Dendritic cell treated with granulocyte-macrophage colony-stimulating factor and Interleukin-4, amounts not matched to agents 40 ng/mL and 50 ng/mL, for 4 days (primary cell): ENCODE data around the gene ADARB1.

Experiments
- H3K27ac Mint-ChIP-seq: one replicate; pipeline ENCODE4 v1.8.0; 2022; ENCODE audit warnings: mild to moderate bottlenecking, mixed read lengths
- H3K27me3 Mint-ChIP-seq: one replicate; pipeline ENCODE4 v1.8.0; 2022; ENCODE audit warnings: mild to moderate bottlenecking, mixed read lengths
- H3K36me3 Mint-ChIP-seq: one replicate; pipeline ENCODE4 v1.8.0; 2022; ENCODE audit warnings: low read depth, mixed read lengths
- H3K4me1 Mint-ChIP-seq: one replicate; pipeline ENCODE4 v1.8.0; 2022; ENCODE audit warnings: low read depth, mixed read lengths
- H3K4me3 Mint-ChIP-seq: one replicate; pipeline ENCODE4 v1.8.0; 2022; ENCODE audit warnings: mild to moderate bottlenecking, moderate library complexity, mixed read lengths
- H3K9me3 Mint-ChIP-seq: one replicate; pipeline ENCODE4 v1.8.0; 2022; ENCODE audit warnings: mixed read lengths
- intact Hi-C: fragments of 100-400 bp; cut with micrococcal nuclease; formaldehyde crosslinking; loops from one replicate; pipeline ENCODE4 v1.15.0; 2022

ADARB1 gene

DNA sequence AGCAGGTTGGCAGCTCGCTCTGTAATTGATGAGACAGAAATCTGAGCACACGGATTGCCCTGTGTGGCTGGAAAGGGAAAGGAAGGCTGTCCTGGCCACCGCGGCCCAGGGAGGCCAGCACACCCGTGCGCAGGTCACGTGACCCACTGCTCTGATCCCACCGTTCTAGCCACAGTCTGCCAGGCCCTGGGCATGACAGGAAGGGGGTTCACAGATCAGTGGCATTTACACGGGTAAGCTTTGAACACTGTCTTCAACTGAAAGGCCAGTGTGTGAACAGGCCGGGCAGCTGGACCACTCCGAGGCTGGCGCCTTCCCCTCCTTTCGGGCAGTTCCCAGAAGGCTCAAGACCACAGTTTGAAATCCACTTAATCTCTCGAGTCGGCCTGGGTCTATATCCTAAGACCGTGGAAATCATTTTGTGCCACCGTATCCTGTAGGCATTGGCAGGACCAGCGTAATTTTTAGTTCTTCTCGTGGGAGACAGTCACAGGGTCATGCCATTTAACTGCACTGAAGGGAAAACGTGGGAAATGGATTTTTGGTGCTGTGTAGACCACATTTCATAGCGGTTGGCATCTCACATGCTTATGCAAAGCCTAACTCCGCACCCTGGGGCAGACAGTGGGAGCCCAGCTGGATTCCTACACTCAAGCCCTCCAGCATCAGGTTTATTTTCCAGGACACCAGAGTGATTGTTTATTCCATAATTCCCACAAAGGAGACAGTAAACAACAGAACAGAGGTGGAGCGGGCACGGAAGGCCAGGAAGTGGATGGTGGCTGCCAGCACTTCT lies 3.1 kb upstream of the ADARB1 start:
- peaks cover 21% of the 10 kb centered on the region for H3K4me1 Mint-ChIP-seq
- H3K36me3 Mint-ChIP-seq = no peaks in the 10 kb centered on the region
- no peaks in the 10 kb centered on the region for H3K9me3 Mint-ChIP-seq
- no peak overlapping the region for H3K27ac Mint-ChIP-seq
- no peak overlapping the region for H3K4me3 Mint-ChIP-seq
- H3K27me3 Mint-ChIP-seq = peaks cover 23% of the 10 kb centered on the region
- intact Hi-C loops = no loop called here

DNA sequence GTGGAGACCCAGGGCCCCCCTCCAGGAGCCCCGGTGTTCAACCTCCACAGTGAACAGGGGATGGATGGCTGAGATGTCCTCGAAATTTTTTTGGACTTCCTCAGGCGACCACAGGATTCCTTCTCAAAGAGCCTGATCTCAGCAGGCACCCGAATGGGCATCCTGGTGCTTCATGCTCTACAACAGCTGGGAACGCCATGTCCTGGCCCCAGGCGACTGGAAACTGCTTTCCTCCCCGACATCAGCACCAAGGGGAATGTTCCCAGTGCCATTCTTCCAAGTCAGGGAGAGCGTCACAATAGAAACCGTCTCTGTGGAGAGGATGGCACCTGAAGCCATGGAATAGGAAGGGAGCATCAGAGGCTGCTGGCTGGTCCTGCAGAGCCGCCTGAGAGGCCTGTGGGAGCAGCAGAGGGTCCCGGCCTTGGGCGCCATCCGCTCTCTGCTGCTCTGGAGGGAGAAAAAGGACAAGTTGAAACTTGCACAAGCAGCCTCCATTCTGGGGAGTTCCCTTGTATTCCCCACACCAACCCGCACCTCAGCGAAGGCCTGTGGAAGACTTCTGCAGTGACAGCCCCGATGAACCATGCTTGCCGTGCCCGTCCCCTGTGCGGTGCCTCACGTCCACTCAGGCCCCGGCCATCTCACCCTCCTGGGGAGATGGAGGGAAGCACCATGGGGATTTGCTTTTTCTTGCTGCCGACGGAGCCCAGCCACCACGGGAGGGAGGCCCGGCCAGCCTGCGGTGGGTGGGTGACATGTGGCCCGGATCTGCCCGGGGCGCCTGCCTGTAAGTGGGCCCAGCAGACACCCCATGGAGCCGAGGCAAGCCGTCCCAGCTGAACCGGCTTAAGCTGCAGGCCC lies 2.3 kb upstream of the ADARB1 start:
- no peaks in the 10 kb centered on the region for H3K9me3 Mint-ChIP-seq
- no peak overlapping the region for H3K4me3 Mint-ChIP-seq
- peaks cover 24% of the 10 kb centered on the region for H3K27me3 Mint-ChIP-seq

DNA sequence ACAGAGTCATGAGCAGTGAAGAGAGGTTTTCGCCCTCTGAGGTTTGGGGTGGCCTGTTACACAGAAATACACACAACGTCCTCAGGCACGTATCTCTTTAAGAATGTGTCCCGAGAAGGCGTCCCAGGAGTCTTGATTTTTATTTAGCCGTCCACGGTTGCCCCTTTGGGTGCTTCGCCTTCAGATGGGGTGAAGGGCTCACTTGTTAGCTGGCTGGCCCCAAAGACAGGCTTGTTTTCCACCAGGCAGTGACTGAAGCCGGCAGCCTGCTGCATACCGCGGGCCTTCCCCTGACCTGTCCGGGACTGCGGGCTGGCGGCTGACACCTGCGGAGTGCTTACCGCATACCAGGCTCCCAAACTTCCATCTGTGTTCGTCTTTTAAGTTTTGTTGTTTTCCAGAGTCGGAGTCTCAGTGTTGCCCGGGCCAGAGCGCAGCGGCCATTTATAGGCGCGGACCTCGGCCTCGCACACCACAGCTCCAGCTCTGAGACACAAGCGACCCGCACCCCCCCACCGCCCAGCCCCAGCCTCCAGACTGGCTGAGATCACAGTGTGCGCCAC lies 1.6 kb upstream of the ADARB1 start:
- H3K4me3 Mint-ChIP-seq = no peak overlapping the region
- H3K27me3 Mint-ChIP-seq = peaks cover 21% of the 10 kb centered on the region
- H3K4me1 Mint-ChIP-seq = peaks cover 23% of the 10 kb centered on the region
- no peaks in the 10 kb centered on the region for H3K9me3 Mint-ChIP-seq
- intact Hi-C loops = no loop called here
- no peaks in the 10 kb centered on the region for H3K36me3 Mint-ChIP-seq
- H3K27ac Mint-ChIP-seq = no peak overlapping the region

More for the DNA sequence above, 2.3 kb upstream of the ADARB1 start:
- H3K4me1 Mint-ChIP-seq = peaks cover 23% of the 10 kb centered on the region
- intact Hi-C loops = no loop called here
- H3K27ac Mint-ChIP-seq = no peak overlapping the region
- no peaks in the 10 kb centered on the region for H3K36me3 Mint-ChIP-seq

DNA sequence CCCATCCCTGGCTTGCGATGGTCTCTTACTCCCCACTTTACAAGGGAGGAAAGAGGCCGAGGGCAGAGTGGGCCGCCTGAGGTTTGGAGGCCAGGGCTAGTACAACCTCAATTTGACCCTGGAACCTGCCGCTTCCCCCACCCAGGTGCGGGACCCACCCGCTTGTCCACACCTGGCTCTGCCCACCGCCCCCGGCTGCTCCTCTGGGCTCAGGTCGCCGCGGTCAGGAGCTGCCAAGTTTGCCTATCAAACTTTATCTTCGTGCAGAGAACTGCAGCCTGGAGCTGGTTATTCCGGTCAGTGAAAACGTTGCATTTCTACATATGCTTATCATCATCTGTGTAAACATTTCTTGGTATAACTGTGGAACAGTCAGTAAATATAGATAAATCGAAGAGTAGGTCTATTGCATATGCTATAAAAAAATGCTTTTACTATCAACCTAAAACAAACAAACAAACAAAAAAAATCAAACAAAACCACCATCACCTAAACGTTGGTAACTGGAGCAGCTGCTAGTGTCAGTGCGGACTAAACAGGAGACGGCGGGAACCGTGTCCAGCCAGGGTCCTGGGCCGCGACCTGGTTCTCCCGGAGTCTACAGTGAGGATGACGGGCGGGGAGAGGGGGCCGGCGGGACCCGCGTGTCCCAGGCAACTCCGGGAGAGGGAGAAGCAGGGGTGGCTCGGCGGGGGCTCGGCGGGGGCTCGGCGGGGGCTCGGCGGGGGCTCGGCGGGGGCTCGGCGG lies 906 bp upstream of the ADARB1 start:
- H3K9me3 Mint-ChIP-seq = no peaks in the 10 kb centered on the region
- peak overlapping the region; percentile 5 for H3K27ac Mint-ChIP-seq
- H3K4me1 Mint-ChIP-seq = peaks cover 28% of the 10 kb centered on the region
- intact Hi-C loops = no loop called here
- no peaks in the 10 kb centered on the region for H3K36me3 Mint-ChIP-seq
- H3K27me3 Mint-ChIP-seq = peaks cover 26% of the 10 kb centered on the region
- peak overlapping the region; percentile 80 for H3K4me3 Mint-ChIP-seq

DNA sequence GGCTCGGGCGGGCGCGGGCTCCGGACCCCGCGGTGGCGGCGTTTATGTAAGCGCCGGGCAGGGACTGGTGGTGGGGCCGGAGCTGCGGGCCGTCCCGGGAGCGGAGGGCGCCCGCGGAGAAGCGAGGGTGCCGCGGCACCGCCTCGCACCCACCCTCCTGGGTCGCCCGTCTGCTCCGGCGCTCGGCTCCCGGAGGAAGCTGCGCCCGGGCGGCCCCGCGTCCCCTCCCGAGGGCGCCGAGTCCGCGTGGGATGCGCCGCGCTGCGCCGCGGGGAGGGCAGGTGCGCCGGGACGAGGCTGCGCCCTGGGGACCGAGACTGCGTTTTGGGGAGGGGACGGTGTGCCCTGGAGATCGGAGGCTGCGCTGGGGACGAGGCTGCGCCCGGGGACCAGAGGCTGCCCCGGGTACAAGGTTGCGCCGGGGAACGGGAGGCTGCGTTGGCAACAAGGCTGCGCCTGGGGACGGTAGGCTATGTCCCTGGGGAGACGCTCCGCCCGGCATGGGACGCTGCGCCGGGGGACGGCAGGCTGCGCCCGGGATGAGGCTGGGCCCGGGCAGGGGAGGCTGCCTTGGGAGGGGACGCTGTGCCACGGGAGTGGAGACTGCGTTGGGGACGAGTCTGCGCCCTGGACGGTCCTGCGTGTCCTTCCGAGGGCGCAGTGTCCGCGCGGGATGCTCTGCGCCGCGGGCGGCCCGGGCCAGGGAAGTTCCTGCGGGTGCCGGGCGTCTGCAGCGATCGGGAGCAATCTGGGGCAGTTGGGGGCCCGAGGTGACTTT lies 627 bp downstream of the ADARB1 start:
- Mint-ChIP-seq H3K27ac (no peak overlapping the region), H3K27me3 (peaks cover 28% of the 10 kb centered on the region), H3K4me3 (peak overlapping the region; percentile 77), H3K4me1 (peaks cover 43% of the 10 kb centered on the region), H3K36me3 (no peaks in the 10 kb centered on the region), H3K9me3 (no peaks in the 10 kb centered on the region)
- intact Hi-C loops = no loop called here

DNA sequence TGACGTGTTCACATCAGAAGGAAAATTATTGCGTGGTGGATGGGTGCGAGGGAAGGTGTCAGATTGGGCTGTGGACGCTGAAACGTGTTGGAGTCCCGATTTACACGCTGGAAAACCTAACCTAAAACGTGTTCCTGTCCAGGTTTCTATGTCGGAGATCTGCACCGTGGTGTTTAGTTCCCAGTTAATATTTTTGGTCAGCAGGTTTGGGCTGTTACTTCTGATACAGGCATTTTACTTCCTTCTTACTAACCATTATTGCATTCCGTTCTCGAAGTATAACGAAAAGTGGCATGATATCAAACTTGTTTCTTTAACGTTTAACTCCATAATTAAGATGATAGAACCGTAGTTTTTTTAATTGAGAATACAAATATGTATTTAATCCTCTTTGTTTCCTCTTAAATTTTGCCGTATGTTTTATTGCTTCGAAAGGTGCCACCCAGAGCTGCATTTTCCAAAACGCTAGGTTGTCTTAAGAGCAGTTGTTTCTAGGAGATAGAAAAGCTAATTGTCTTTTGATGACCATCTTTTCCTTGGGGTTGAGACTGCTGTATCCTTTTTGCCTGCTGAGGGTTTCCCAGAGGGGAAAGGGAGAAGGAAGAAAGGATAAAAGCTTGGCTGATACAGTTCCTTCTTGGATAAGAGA lies 1.3 kb downstream of the ADARB1 start:
- H3K36me3 Mint-ChIP-seq = no peaks in the 10 kb centered on the region
- H3K4me3 Mint-ChIP-seq = peak overlapping the region; percentile 77
- H3K27ac Mint-ChIP-seq = no peak overlapping the region
- H3K9me3 Mint-ChIP-seq = no peaks in the 10 kb centered on the region
- intact Hi-C loops = no loop called here
- H3K27me3 Mint-ChIP-seq = peaks cover 28% of the 10 kb centered on the region
- H3K4me1 Mint-ChIP-seq = peaks cover 43% of the 10 kb centered on the region

DNA sequence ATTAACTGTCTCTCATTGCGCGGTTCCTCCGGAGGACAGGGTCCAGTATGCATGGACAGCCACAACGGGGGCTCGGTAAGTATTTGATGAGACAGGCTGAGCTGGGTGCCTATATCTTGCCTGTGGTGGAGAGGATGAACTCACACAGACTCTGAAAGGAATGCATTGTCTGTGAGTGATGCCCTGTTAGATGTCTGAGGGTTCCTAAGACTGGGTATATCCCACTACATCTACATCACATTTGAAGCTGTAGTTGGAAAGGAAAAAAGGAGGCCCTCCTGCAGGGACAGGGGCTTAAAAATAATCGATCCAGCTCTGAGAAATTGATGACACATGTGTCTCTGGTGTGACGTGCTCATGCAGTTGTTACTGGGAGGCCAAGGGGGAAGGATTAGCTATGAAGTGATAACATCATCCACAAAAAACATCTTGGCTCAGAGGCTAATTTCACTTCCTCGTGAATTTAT lies 1.9 kb downstream of the ADARB1 start:
- intact Hi-C loops = no loop called here
- Mint-ChIP-seq H3K36me3 (no peaks in the 10 kb centered on the region), H3K4me1 (peaks cover 43% of the 10 kb centered on the region), H3K27ac (no peak overlapping the region), H3K4me3 (no peak overlapping the region), H3K27me3 (peaks cover 28% of the 10 kb centered on the region), H3K9me3 (no peaks in the 10 kb centered on the region)

DNA sequence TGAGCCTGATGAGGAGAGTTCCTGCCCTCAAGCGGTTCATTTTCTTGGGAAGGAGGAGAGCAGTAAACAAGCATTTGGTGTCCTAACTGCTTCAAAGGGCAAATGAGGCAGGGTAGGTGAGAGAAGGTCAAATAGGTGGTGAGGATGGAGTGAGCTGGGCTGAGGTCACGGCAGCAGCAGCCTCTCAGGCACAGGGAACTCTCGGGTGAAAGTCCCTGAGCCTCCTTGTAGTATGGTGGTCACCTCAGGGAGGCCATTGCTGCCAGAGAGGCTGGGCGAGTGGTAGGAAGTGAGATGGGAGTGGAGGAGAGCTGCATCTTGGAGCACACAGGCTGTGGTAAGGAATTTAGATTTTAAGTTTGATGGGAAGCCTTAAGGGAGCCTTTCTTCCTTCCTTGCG lies 4.0 kb downstream of the ADARB1 start:
- Mint-ChIP-seq H3K4me3 (no peak overlapping the region), H3K4me1 (peaks cover 39% of the 10 kb centered on the region), H3K36me3 (no peaks in the 10 kb centered on the region), H3K9me3 (no peaks in the 10 kb centered on the region), H3K27me3 (peaks cover 28% of the 10 kb centered on the region), H3K27ac (peak overlapping the region; percentile 8)
- intact Hi-C loops = no loop called here

DNA sequence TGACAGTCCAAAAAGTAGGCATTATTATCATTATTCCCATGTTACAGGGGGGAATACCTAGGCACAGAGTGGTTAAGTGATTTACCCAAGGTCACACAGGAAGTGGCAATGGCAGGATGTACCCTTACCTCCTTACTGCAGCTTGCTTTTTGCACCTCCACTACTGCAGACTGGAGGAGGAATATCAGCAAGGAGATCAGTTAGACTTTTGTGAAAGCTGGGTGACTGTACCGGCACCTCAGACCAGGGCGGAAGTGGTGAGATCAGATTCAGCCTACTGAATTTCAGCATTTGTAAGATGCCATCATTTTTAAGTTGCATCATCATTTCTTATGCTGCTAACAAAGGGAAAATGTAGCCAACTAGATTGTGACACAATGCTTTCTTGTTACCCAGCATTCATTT lies 4.5 kb downstream of the ADARB1 start:
- no peaks in the 10 kb centered on the region for H3K36me3 Mint-ChIP-seq
- peaks cover 34% of the 10 kb centered on the region for H3K4me1 Mint-ChIP-seq
- intact Hi-C loops = no loop called here
- H3K9me3 Mint-ChIP-seq = no peaks in the 10 kb centered on the region
- H3K4me3 Mint-ChIP-seq = no peak overlapping the region
- peaks cover 25% of the 10 kb centered on the region for H3K27me3 Mint-ChIP-seq
- peak overlapping the region; percentile 8 for H3K27ac Mint-ChIP-seq

DNA sequence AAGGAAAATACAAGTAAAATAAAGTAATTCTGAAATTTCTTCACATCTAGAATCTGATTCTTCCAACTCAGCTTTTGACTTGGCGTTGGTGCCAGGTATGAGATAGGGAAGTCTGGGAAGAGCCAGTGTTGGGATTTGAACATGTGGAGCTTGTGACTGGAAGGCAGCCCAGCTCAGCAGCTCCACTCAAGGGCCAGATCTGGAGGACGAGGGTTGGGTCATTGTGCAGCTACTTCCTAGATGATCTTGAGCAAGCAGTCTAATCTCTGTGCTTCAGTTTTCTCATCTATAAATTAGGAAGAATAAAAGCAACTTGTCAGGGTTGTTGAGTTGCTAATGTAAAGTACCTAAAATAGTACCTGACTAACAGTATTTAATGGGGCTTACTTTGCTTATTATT lies 5.0 kb downstream of the ADARB1 start:
- H3K4me3 Mint-ChIP-seq = no peak overlapping the region
- intact Hi-C loops = no loop called here
- H3K27me3 Mint-ChIP-seq = peaks cover 27% of the 10 kb centered on the region
- no peaks in the 10 kb centered on the region for H3K36me3 Mint-ChIP-seq
- no peaks in the 10 kb centered on the region for H3K9me3 Mint-ChIP-seq
- no peak overlapping the region for H3K27ac Mint-ChIP-seq
- peaks cover 34% of the 10 kb centered on the region for H3K4me1 Mint-ChIP-seq

DNA sequence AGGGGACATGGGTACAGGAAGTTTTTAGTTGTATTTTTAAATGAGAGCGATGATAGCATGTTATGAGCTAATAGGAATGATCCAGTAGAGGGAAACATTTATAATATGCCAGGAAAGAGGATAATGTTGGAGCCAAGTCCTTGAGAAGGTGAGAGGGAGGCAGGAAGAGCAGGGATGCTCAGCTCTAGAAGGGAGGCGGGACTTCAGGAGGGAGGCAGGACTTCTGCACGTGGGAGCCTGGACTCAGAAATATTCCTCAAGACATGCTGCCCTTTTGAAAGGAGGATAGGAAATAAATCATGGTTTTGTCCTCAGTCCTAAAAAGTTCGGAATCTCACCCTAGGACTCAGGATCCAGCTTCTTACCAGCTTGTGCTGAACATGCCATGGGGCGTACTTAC lies 5.9 kb downstream of the ADARB1 start:
- intact Hi-C loops = no loop called here
- H3K27me3 Mint-ChIP-seq = peaks cover 26% of the 10 kb centered on the region
- no peak overlapping the region for H3K27ac Mint-ChIP-seq
- H3K36me3 Mint-ChIP-seq = no peaks in the 10 kb centered on the region
- peaks cover 32% of the 10 kb centered on the region for H3K4me1 Mint-ChIP-seq
- no peak overlapping the region for H3K4me3 Mint-ChIP-seq
- H3K9me3 Mint-ChIP-seq = no peaks in the 10 kb centered on the region

DNA sequence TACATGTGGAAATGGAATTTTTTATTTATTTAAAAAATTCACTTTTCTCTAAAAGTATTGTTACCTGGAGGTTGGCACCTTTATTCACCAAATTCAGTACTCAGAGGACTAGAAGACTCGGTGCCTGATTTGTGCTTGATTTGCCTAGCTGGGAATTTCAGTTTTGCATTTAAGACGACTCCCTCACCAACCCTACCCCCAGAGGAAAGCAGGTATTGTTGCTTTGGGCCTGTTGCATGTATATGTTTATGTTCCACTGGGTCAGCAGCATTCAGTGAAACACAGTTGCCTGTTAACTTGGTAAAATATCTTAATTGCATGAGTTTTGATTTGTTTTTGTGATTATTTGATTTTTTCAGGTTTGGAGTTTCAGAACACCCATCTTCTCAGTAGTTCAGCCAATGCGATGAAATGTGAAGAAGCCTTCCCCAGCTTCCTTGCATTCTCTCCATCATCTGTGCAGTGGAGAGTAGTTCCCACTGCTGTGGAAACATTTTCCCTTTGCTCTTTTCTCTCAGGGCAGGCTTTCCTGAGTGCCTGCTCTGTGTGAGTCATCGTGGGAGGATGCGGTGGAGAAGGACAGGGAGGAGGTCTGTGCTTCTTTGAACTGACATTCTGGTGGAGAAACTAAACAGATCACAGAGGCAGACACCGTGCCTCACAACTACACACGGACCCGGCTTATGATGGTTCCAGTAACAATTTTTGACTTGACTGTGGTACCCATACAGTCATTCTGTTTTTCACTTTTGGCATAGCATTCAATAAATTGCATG lies 6.4 kb downstream of the ADARB1 start:
- Mint-ChIP-seq H3K27ac (no peak overlapping the region), H3K36me3 (no peaks in the 10 kb centered on the region), H3K27me3 (peaks cover 20% of the 10 kb centered on the region), H3K9me3 (no peaks in the 10 kb centered on the region), H3K4me3 (no peak overlapping the region), H3K4me1 (peaks cover 27% of the 10 kb centered on the region)
- intact Hi-C loops = no loop called here
